GM12878 (cell line): ENCODE measurements around the gene STRBP. TPM values are rescaled to one million over a fixed set of nuclear protein-coding genes. Genes with fewer than 3 reads are reported as not detected.

Experiments used
- ATF7 ChIP-seq: fragments of 450-650 bp; IDR thresholded peaks from 2 replicates; pipeline ENCODE4 v1.6.1; 2016; ENCODE audit warnings: low read depth, mild to moderate bottlenecking
- CEBPZ ChIP-seq: fragments of 150-350 bp; IDR thresholded peaks from 2 replicates; pipeline ENCODE4 v1.6.1; 2016; ENCODE audit warnings: low read depth, low read length
- FOXK2 ChIP-seq: fragments of 450-650 bp; IDR thresholded peaks from 2 replicates; pipeline ENCODE4 v1.6.1; 2017; ENCODE audit warnings: mild to moderate bottlenecking, moderate library complexity
- NFYB ChIP-seq: IDR thresholded peaks from 2 replicates; pipeline ENCODE4 v1.6.1; 2011; ENCODE audit warnings: low read depth, mild to moderate bottlenecking, low read length, improper control_type of control experiment, moderate library complexity; ENCODE audit not compliant: insufficient read depth
- RAD51 ChIP-seq: fragments of 450-650 bp; IDR thresholded peaks from 2 replicates; pipeline ENCODE4 v1.6.1; 2016; ENCODE audit warnings: moderate library complexity, mild to moderate bottlenecking, inconsistent platforms
- REST ChIP-seq: IDR thresholded peaks from 2 replicates; pipeline ENCODE4 v1.6.1; 2012; ENCODE audit warnings: mild to moderate bottlenecking, low read depth, low read length
- polyA plus RNA-seq, 11 experiments: library from polyadenylated mRNA; depleted of rRNA in 4 of 11; unstranded in 6 of 11; stranded (reverse) in 5 of 11; fragments of >200 nt; fragmentation: Nextera tagmentation in 4 of 11; fragmentation: Illumina TruSeq in 1 of 11; extraction: Ambion mirVana in 4 of 11; extraction: Trizol in 1 of 11; gene quantifications; 1 replicate in 1 of 11; 2 replicates in 10 of 11; pipeline versions ENCODE4 v1.2.1 to v1.2.3, GENCODE V29; 2011 to 2016; ENCODE audit warnings: inconsistent platforms in 2 of 11, missing spikeins in 2 of 11, low read depth in 1 of 11
- total RNA-seq, 4 experiments: library from RNA; depleted of rRNA in 3 of 4; stranded (reverse); fragments of >200 nt in 3 of 4; fragmentation: Illumina TruSeq in 1 of 4; extraction: Trizol in 1 of 4; gene quantifications; 2 replicates each; pipeline versions ENCODE4 v1.2.1 to v1.2.3, GENCODE V29; 2013 to 2021

Gene STRBP
- total and polyA plus RNA-seq, 10 of the 15 experiments (the other 5 are each of a cell fraction or from before 2014, with no cell fraction given) = 31.0 to 96.8 (median 71.4) TPM

DNA sequence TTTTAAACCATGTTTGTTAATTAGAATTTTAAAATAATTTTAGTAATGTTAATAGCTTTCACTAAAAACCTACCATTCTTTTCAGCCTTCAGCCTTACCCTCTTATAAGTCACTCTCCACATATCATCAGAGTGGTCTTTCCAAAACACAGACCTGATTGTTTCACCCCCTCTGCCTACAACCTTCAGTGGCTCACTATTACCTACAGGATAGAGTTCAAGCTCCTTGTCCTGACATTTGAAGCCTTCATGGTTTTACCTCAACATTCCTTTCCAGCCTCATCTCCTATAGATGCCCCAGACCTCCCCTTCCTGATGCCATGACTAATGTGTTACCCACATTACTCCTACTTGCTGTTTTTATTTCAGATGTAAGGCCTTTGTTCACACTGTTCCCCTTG, 27.8 kb upstream of the STRBP start (continued):
- TF ChIP-seq CEBPZ = no peak
- no peak for TF ChIP-seq FOXK2
- no peak for TF ChIP-seq REST
- TF ChIP-seq RAD51 = no peak
- TF ChIP-seq NFYB = no peak
- no peak for TF ChIP-seq ATF7
